Measurements from ENCODE around the gene NEURL1.

DNA sequence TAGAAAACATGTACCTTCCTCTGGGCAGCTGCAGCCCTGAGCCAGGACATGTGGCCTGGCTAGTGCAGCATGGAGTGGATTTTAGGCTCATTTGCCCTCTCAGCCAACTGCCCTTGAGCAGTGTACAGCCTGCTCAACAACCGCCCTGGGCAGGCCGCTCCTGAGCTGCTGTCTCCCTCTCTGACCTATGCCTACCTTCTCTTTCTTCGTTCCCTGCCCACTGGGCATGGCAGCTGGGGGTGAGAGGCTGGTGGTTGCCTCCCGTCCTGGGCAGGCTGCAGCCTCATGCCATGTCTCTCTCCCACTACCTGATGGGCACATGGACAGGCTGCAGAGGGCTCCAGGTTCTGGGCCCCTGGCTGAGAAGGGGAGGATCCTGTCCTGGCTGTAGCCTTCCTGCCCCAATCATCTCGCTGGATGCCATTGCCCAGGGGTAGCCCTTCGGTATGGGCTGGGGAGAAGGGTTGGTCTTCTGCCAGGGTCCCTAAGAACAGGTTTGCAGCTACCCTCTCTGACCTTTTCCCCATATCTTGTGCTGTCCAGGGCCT is 97.3 kb downstream of the NEURL1 start:
- TF ChIP-seq POLR2AphosphoS5 (IDR thresholded peaks at IDR 0.05; ENCODE audit: low read depth, low read length) = no peak
- no peak for TF ChIP-seq POLR2A (IDR thresholded peaks at IDR 0.05; ENCODE audit: low read depth, low read length)

Data from GM12891 (cell line).